Ureter (tissue), 1 donor: Measurements from ENCODE around the gene ARFGAP1. TPM values are rescaled to one million over a fixed set of nuclear protein-coding genes. Genes with fewer than 3 reads are reported as not detected.
"Not testable (repeated sequence)": the region's sequence is repeated elsewhere in the genome, so short reads cannot be mapped to it uniquely, and the experiment has no call there.

Experiments used
- DNase-seq: peaks from one replicate; pipeline ENCODE4 v3.0.0-alpha.2; 2020; ENCODE audit warnings: low spot score
- total RNA-seq: library from RNA; stranded (reverse); gene quantifications from one replicate; pipeline ENCODE4 v1.2.4, GENCODE V29; 2023
- donor health status: DM: yes; HTN: yes; CAD: no.

ARFGAP1 gene
- total RNA-seq, 1 donor from 2014 or later, result 94.8 TPM

GRCh38 chr20:63290136-63290676 is 17.6 kb downstream of the ARFGAP1 start:
- DNase-seq, result no peak

GRCh38 chr20:63290677-63291472 is 18.3 kb downstream of the ARFGAP1 start:
- no peak for DNase-seq

- DNase-seq, result no peak
Observed at GRCh38 chr20:63291811-63292210, 19.2 kb downstream of the ARFGAP1 start.

- DNase-seq, result no peak
Observed at GRCh38 chr20:63292292-63292701, 19.7 kb downstream of the ARFGAP1 start.

GRCh38 chr20:63292904-63293303 is 20.3 kb downstream of the ARFGAP1 start, which contains the start of gene COL20A1:
TSS of gene COL20A1 (plus strand) at chr20:63293186. CDS start at chr20:63295108, 1,922 bp downstream.
- DNase-seq, result no peak

- DNase-seq, result no peak
Observed at GRCh38 chr20:63293456-63293855, 20.8 kb downstream of the ARFGAP1 start.

- DNase-seq, result no peak
Observed at GRCh38 chr20:63293871-63294535, 21.4 kb downstream of the ARFGAP1 start.

- DNase-seq, result no peak
Observed at GRCh38 chr20:63294536-63294900, 21.9 kb downstream of the ARFGAP1 start.

- DNase-seq, result no peak
Observed at GRCh38 chr20:63295018-63295417, 22.4 kb downstream of the ARFGAP1 start.

- no peak for DNase-seq
Observed at GRCh38 chr20:63295422-63295821, 22.8 kb downstream of the ARFGAP1 start.

GRCh38 chr20:63295846-63296245 is 23.2 kb downstream of the ARFGAP1 start:
- DNase-seq, result no peak

GRCh38 chr20:63296531-63297299 is 24.1 kb downstream of the ARFGAP1 start:
- no peak for DNase-seq

- DNase-seq, result no peak
Observed at GRCh38 chr20:63297371-63297781, 24.8 kb downstream of the ARFGAP1 start.

GRCh38 chr20:63297796-63298572 is 25.4 kb downstream of the ARFGAP1 start:
- no peak for DNase-seq

GRCh38 chr20:63298731-63299312 is 26.2 kb downstream of the ARFGAP1 start:
- DNase-seq, result no peak

- DNase-seq, result no peak
Observed at GRCh38 chr20:63301671-63302070, 29.1 kb downstream of the ARFGAP1 start.

- DNase-seq, result no peak
Observed at GRCh38 chr20:63303095-63303666, 30.6 kb downstream of the ARFGAP1 start.

- DNase-seq, result no peak
Observed at GRCh38 chr20:63305393-63305792, 32.8 kb downstream of the ARFGAP1 start.

GRCh38 chr20:63305933-63306672 is 33.5 kb downstream of the ARFGAP1 start:
- DNase-seq, result not testable (repeated sequence)
